HepG2 (cell line): ENCODE data around the gene ASIC3. TPM values are rescaled to one million over a fixed set of nuclear protein-coding genes. Genes with fewer than 3 reads are reported as not detected.

ENCODE experiments used
- ATAC-seq: fragments of 200-7000 bp; cut with Tn5 transposase; 3 replicates; pipeline ENCODE4 v1.9.1; 2020; ENCODE audit warnings: mild to moderate bottlenecking, moderate library complexity
- BruUV-seq: library from RNA; stranded (reverse); fragments of 400-500 nt; replicated peaks from 2 replicates; lab custom pipeline; 2021; lab: Mats Ljungman, UMichigan
- CTCF ChIA-PET: fragments of 300-600 bp; formaldehyde crosslinking; extraction: SDS; loops from one replicate; lab custom pipeline; 2021; ENCODE audit warnings: low total read pairs, inconsistent platforms, low intra/inter-chr PET ratio; lab: Yijun Ruan, JAX
- POLR2A ChIA-PET: fragments of 350-600 bp; sonication (Branson Sonifier 250); formaldehyde crosslinking; loops from one replicate; lab custom pipeline; 2020; ENCODE audit warnings: antibody characterized with exemption, inconsistent platforms; lab: Yijun Ruan, JAX
- DNase-seq: peaks from one replicate; pipeline ENCODE4 v3.0.0-alpha.2; 2015; ENCODE audit warnings: low spot score
- FAIRE-seq: peaks from 3 replicates; lab custom pipeline; 2011; peaks lifted over from hg19 to GRCh38; lab: Jason Lieb, UNC
- H2AFZ ChIP-seq: one replicate; pipeline ENCODE4 v1.6.1; 2011; ENCODE audit warnings: low read length, inconsistent platforms
- H3K27ac ChIP-seq: fragments of 300-600 bp; 3 replicates; pipeline ENCODE4 v1.8.0; 2011; ENCODE audit warnings: mixed run types, mild to moderate bottlenecking, mixed read lengths, low read length, inconsistent platforms; ENCODE audit not compliant: insufficient read depth; ENCODE audit errors: extremely low read length
- H3K27me3 ChIP-seq, 2 experiments: fragments of 200-600 bp in 1 of 2; 2 replicates in 1 of 2; 3 replicates in 1 of 2; pipeline versions ENCODE4 v1.6.0 to v1.8.0; 2011; ENCODE audit warnings: low read length in 2 of 2, mild to moderate bottlenecking in 2 of 2, moderate library complexity in 2 of 2, inconsistent platforms in 1 of 2; ENCODE audit not compliant: insufficient read depth in 2 of 2, control insufficient read depth in 1 of 2
- H3K36me3 ChIP-seq, 2 experiments: fragments of 200-600 bp in 1 of 2; replicated peaks in 1 of 2; 2 replicates in 1 of 2; 3 replicates in 1 of 2; pipeline versions ENCODE4 v1.5.1 to v1.8.0; 2011; ENCODE audit warnings: low read length in 2 of 2, inconsistent platforms in 1 of 2; ENCODE audit not compliant: insufficient read depth in 2 of 2, control insufficient read depth in 1 of 2
- H3K4me1 ChIP-seq: 2 replicates; pipeline ENCODE4 v1.5.1; 2012; ENCODE audit warnings: low read length, inconsistent platforms; ENCODE audit not compliant: insufficient read depth
- H3K4me2 ChIP-seq: 2 replicates; pipeline ENCODE4 v1.6.0; 2011; ENCODE audit warnings: low read depth, low read length, inconsistent platforms
- H3K4me3 ChIP-seq, 3 experiments: fragments of 200-600 bp in 1 of 3; sonication (generic), shearing (Covaris generic) in 1 of 3; replicated peaks in 1 of 3; 2 replicates each; pipeline ENCODE4 v1.5.1; 2011 to 2016; ENCODE audit warnings: low read length in 3 of 3, inconsistent platforms in 2 of 3, low read depth in 2 of 3, mild to moderate bottlenecking in 2 of 3, control low read depth in 1 of 3, mixed read lengths in 1 of 3; ENCODE audit not compliant: insufficient read depth in 1 of 3
- H3K79me2 ChIP-seq: one replicate; pipeline ENCODE4 v1.6.1; 2011; ENCODE audit warnings: low read length, inconsistent platforms; ENCODE audit not compliant: insufficient read depth
- H3K9ac ChIP-seq: 2 replicates; pipeline ENCODE4 v1.6.0; 2011; ENCODE audit warnings: mild to moderate bottlenecking, low read depth, low read length, inconsistent platforms; ENCODE audit not compliant: insufficient read depth
- H3K9me3 ChIP-seq: 2 replicates; pipeline ENCODE4 v1.5.1; 2012; ENCODE audit warnings: mild to moderate bottlenecking, low read length
- H4K20me1 ChIP-seq: 2 replicates; pipeline ENCODE4 v1.6.0; 2011; ENCODE audit warnings: inconsistent platforms, mild to moderate bottlenecking, low read length, moderate library complexity; ENCODE audit not compliant: insufficient read depth
- AGO1 ChIP-seq: fragments of 200-400 bp; formaldehyde crosslinking; IDR thresholded peaks from 2 replicates; pipeline ENCODE4 v1.6.1; 2017; ENCODE audit warnings: mild to moderate bottlenecking, low read depth, low read length, moderate library complexity; ENCODE audit not compliant: poor library complexity, severe bottlenecking
- BORCS8-MEF2B ChIP-seq: sonication (generic); formaldehyde crosslinking; IDR thresholded peaks from 2 replicates; pipeline ENCODE4 v1.8.0; 2022; ENCODE audit warnings: mild to moderate bottlenecking, missing genetic modification reagents
- CCDC6 ChIP-seq: sonication (generic); formaldehyde crosslinking; IDR thresholded peaks from 2 replicates; pipeline ENCODE4 v1.8.1; 2022; ENCODE audit warnings: mild to moderate bottlenecking, missing genetic modification reagents, moderate library complexity
- FLYWCH1 ChIP-seq: sonication (generic); formaldehyde crosslinking; IDR thresholded peaks from 2 replicates; pipeline ENCODE4 v1.8.1; 2023; ENCODE audit warnings: mild to moderate bottlenecking, missing genetic modification reagents
- GPN1 ChIP-seq: sonication (generic); formaldehyde crosslinking; IDR thresholded peaks from 2 replicates; pipeline ENCODE4 v1.5.1; 2020; ENCODE audit warnings: missing genetic modification reagents, borderline replicate concordance
- HNF1B ChIP-seq: sonication (generic); formaldehyde crosslinking; IDR thresholded peaks from 2 replicates; pipeline ENCODE4 v1.5.1; 2020; ENCODE audit warnings: mild to moderate bottlenecking, moderate library complexity, missing genetic modification reagents
- MYC ChIP-seq: sonication (generic); formaldehyde crosslinking; IDR thresholded peaks from 2 replicates; pipeline ENCODE4 v1.9.0; 2021; ENCODE audit warnings: missing genetic modification reagents, borderline replicate concordance
- NONO ChIP-seq, 2 experiments: fragments of 450-650 bp in 1 of 2; sonication (generic) in 1 of 2; formaldehyde crosslinking in 1 of 2; IDR thresholded peaks in 1 of 2; conservative IDR thresholded peaks in 1 of 2; 2 replicates each; pipeline versions ENCODE4 v1.6.1 to v1.8.0; 2017 to 2022; ENCODE audit warnings: mild to moderate bottlenecking in 1 of 2, missing genetic modification reagents in 1 of 2, moderate library complexity in 1 of 2
- RBM39 ChIP-seq: fragments of 200-400 bp; formaldehyde crosslinking; IDR thresholded peaks from one replicate; pipeline ENCODE4 v1.6.1; 2018; ENCODE audit warnings: antibody characterized with exemption, mild to moderate bottlenecking, low read depth, low read length; ENCODE audit not compliant: poor library complexity, severe bottlenecking
- ZBTB8A ChIP-seq: sonication (generic); formaldehyde crosslinking; IDR thresholded peaks from 2 replicates; pipeline ENCODE4 v1.4.0; 2020; ENCODE audit warnings: mild to moderate bottlenecking, low read depth, missing genetic modification reagents, borderline replicate concordance
- ZFYVE20 ChIP-seq: sonication (generic); formaldehyde crosslinking; IDR thresholded peaks from 2 replicates; pipeline ENCODE4 v1.8.0; 2023; ENCODE audit warnings: low read depth, mild to moderate bottlenecking, moderate library complexity, missing genetic modification reagents, borderline replicate concordance
- ZGPAT ChIP-seq: IDR thresholded peaks from 2 replicates; pipeline ENCODE4 v1.6.1; 2016; ENCODE audit warnings: mild to moderate bottlenecking
- ZNF235 ChIP-seq: sonication (generic); formaldehyde crosslinking; IDR thresholded peaks from 2 replicates; pipeline ENCODE4 v1.8.1; 2023; ENCODE audit warnings: mild to moderate bottlenecking, missing genetic modification reagents, borderline replicate concordance
- ZNF776 ChIP-seq: sonication (generic); formaldehyde crosslinking; IDR thresholded peaks from 2 replicates; pipeline ENCODE4 v1.4.0; 2020; ENCODE audit warnings: mild to moderate bottlenecking, missing genetic modification reagents
- WGBS: methylation state at CpG from one replicate; pipeline ENCODE4 v1.1.6; 2017; ENCODE audit warnings: low lambda C conversion rate; 5-methylcytosine and 5-hydroxymethylcytosine counted together
- in situ Hi-C: cut with HindIII; loops from 2 replicates; pipeline ENCODE4 v1.10.0; 2017; ENCODE audit warnings: low pct_unique_long_range_greater_than_20kb; ENCODE audit not compliant: extremely low pct_ligation_motif_present
- intact Hi-C: fragments of 100-400 bp; cut with micrococcal nuclease; formaldehyde crosslinking; loops from one replicate; pipeline ENCODE4 v1.10.0; 2022; ENCODE audit not compliant: unreplicated experiment
- polyA plus RNA-seq, 8 experiments: library from polyadenylated mRNA; depleted of rRNA in 3 of 8; stranded (reverse) in 7 of 8; unstranded in 1 of 8; fragments of >200 nt; fragmentation: Illumina TruSeq in 4 of 8; extraction: Trizol in 4 of 8; gene quantifications; 2 replicates each; pipeline versions ENCODE4 v1.2.1 to v1.2.3, GENCODE V29; 2011 to 2016; ENCODE audit warnings: low read depth in 4 of 8, missing spikeins in 1 of 8, mixed read lengths in 1 of 8; ENCODE audit not compliant: insufficient read depth in 1 of 8
- total RNA-seq, 5 experiments: library from RNA; depleted of rRNA; stranded (reverse); fragments of >200 nt; fragmentation: Illumina TruSeq; extraction: Trizol; gene quantifications; 2 replicates each; pipeline ENCODE4 v1.2.3, GENCODE V29; 2016; ENCODE audit warnings: low read depth in 1 of 5
- TF ChIP-seq, protein P1 (sequence below): sonication (generic); formaldehyde crosslinking; IDR thresholded peaks from 2 replicates; pipeline ENCODE4 v1.8.0; 2022; ENCODE audit warnings: missing genetic modification reagents, mild to moderate bottlenecking, borderline replicate concordance

Gene ASIC3
- total and polyA plus RNA-seq, 2 of the 13 experiments (the other 11 are each of a cell fraction or from before 2014, with no cell fraction given) = 0.51 TPM; not detected in 1

- CTCF ChIA-PET = interaction anchor here (0.8 to 1.5 kb wide), 4 partner anchors 32 to 120 kb away, joined by 3 to 5 read pairs (median 4); no protein-coding TSS in a partner anchor
- BruUV-seq = no TSS peak
- intact Hi-C loops = no loop called here
- POLR2A ChIA-PET = interaction anchor here (1.3 to 1.4 kb wide), 3 partner anchors 9 to 10 kb away, joined by 3 to 6 read pairs (median 4); partner anchors contain the start of gene ABCB8
- no peak overlapping the region for H3K9ac ChIP-seq
- H3K27me3 ChIP-seq = peaks cover 12 to 50% of the 10 kb centered on the region in 2 experiments
- in situ Hi-C loops = no loop called here
- H3K79me2 ChIP-seq = no peaks in the 10 kb centered on the region
- peaks cover 48% of the 10 kb centered on the region for H3K4me1 ChIP-seq
- WGBS = 26% methylated on average over 26 of the region's 82 CpGs
- H3K27ac ChIP-seq = no peak overlapping the region
- no peaks in the 10 kb centered on the region; a peak in 1 of 5 replicates for H3K36me3 ChIP-seq
- H4K20me1 ChIP-seq = no peaks in the 10 kb centered on the region
- no peak for FAIRE-seq
- no peaks in the 10 kb centered on the region for H3K9me3 ChIP-seq
- H3K4me2 ChIP-seq = peak overlapping the region; percentile 78
- no peak overlapping the region for H2AFZ ChIP-seq
- peak; percentile 5 for ATAC-seq
- no peak for DNase-seq
- H3K4me3 ChIP-seq = peak overlapping the region; percentile 23 to 70 (median 25); a peak in 4 of 6 replicates
- TF ChIP-seq ZNF776 (0 out of 2 replicates have a peak, but pooled peaks have one; percentile 39), GPN1 (CRISPR knock-in tag) (no peak), BORCS8-MEF2B (peak; percentile 32; the same call in 1 of the 2 replicates), AGO1 (peak; percentile 25), NONO (IDR thresholded peaks at IDR 0.05) (no peak), NONO (CRISPR knock-in tag; conservative IDR thresholded peaks at IDR 0.05) (peak; percentile 36; the same call in 1 of the 2 replicates), FLYWCH1 (CRISPR knock-in tag) (no peak), MYC (CRISPR knock-in tag) (peak; percentile 41), ZBTB8A (CRISPR knock-in tag) (no peak), ZFYVE20 (CRISPR knock-in tag) (0 out of 2 replicates have a peak, but pooled peaks have one; percentile 9), HNF1B (CRISPR knock-in tag) (0 out of 2 replicates have a peak, but pooled peaks have one; percentile 12), RBM39 (peak; percentile 16), CCDC6 (CRISPR knock-in tag) (peak; percentile 71; the same call in 1 of the 2 replicates), ZNF235 (CRISPR knock-in tag) (0 out of 2 replicates have a peak, but pooled peaks have one; percentile 3), ZGPAT (CRISPR knock-in tag) (0 out of 2 replicates have a peak, but pooled peaks have one; percentile 10)
- TF ChIP-seq, protein P1, sequence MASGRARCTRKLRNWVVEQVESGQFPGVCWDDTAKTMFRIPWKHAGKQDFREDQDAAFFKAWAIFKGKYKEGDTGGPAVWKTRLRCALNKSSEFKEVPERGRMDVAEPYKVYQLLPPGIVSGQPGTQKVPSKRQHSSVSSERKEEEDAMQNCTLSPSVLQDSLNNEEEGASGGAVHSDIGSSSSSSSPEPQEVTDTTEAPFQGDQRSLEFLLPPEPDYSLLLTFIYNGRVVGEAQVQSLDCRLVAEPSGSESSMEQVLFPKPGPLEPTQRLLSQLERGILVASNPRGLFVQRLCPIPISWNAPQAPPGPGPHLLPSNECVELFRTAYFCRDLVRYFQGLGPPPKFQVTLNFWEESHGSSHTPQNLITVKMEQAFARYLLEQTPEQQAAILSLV (CRISPR knock-in tag) = peak; percentile 5; the same call in 1 of the 2 replicates
Measured at GRCh38 chr7:151018421-151019129, 29.8 kb upstream of the ASIC3 start.
